ENCODE measurements around the gene SMYD4. TPM values are rescaled to one million over a fixed set of nuclear protein-coding genes. Genes with fewer than 3 reads are reported as not detected.

Gene SMYD4
- total RNA-seq, result 8.9 and 10.8 TPM in 2 replicates

GRCh38 chr17:1829592-1830257, at the start of gene SMYD4, which contains the start of gene RPA1:
Gene SMYD4, minus strand, starts transcription at chr17:1829902. Its CDS starts 1,908 bp downstream, at chr17:1827994.
Gene RPA1, plus strand, starts transcription at chr17:1830005. Its CDS starts 89 bp downstream, at chr17:1830094.

GRCh38 chr17:1742371-1743087, 87.2 kb downstream of the SMYD4 start, which contains the start of gene SERPINF2:
Gene SERPINF2, plus strand, starts transcription at chr17:1742871. Its CDS starts 2,125 bp downstream, at chr17:1744996.

Other genes with a start within 250 kb of the SMYD4 start
- 9.0 and 14.5 TPM in 2 replicates for gene SLC43A2, start 201.1 kb downstream of the SMYD4 start, total RNA-seq
- gene SCARF1, start 184.2 kb downstream of the SMYD4 start, total RNA-seq, result 2.3 and 4.4 TPM in 2 replicates
- 12.0 and 13.7 TPM in 2 replicates for gene RILP, start 180.0 kb downstream of the SMYD4 start, total RNA-seq
- gene PRPF8, start 145.0 kb downstream of the SMYD4 start, total RNA-seq, result 98.3 and 117 TPM in 2 replicates
- 2.6 and 3.6 TPM in 2 replicates for gene TLCD2, start 119.5 kb downstream of the SMYD4 start, total RNA-seq
- gene WDR81, start 105.2 kb downstream of the SMYD4 start, total RNA-seq, result 24.0 and 25.4 TPM in 2 replicates
- not detected in 2 replicates for gene SERPINF2, start 87.0 kb downstream of the SMYD4 start, total RNA-seq
- 47.2 and 65.3 TPM in 2 replicates for gene SERPINF1, start 67.8 kb downstream of the SMYD4 start, total RNA-seq
- 46.8 and 47.2 TPM in 2 replicates for gene RPA1, start 103 bp upstream of the SMYD4 start, total RNA-seq
- 1.1 and 14.4 TPM in 2 replicates for gene RTN4RL1, start 195.4 kb upstream of the SMYD4 start, total RNA-seq
- 14.4 and 17.8 TPM in 2 replicates for gene DPH1, start 200.3 kb upstream of the SMYD4 start, total RNA-seq
- 33.4 and 35.7 TPM in 2 replicates for gene OVCA2, start 212.1 kb upstream of the SMYD4 start, total RNA-seq
- gene HIC1, start 225.2 kb upstream of the SMYD4 start, total RNA-seq, result 10.4 and 12.7 TPM in 2 replicates

Data from aortic smooth muscle cell (primary cell).